ENCODE results near the gene ATP2A3.

DNA sequence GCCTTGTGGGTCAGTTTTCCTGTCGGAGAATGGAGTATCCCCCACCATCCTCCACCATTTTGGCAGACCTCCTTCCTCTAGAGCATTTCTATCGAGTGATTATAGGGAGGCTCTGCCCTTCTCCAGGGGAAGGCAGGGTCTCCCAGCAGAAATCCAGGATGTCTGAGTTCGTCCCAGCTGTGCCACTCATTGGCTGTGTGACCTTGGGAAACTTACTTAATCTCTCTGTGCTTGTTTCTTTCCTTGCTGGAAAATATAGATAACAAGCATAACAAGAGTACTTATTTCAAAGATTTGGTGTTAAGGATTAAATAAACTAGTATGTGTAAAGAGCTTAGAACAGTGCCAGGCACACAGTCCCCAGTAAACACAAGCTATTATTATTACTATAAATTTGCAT lies 14.8 kb downstream of the ATP2A3 start:
- TF ChIP-seq, protein P1, sequence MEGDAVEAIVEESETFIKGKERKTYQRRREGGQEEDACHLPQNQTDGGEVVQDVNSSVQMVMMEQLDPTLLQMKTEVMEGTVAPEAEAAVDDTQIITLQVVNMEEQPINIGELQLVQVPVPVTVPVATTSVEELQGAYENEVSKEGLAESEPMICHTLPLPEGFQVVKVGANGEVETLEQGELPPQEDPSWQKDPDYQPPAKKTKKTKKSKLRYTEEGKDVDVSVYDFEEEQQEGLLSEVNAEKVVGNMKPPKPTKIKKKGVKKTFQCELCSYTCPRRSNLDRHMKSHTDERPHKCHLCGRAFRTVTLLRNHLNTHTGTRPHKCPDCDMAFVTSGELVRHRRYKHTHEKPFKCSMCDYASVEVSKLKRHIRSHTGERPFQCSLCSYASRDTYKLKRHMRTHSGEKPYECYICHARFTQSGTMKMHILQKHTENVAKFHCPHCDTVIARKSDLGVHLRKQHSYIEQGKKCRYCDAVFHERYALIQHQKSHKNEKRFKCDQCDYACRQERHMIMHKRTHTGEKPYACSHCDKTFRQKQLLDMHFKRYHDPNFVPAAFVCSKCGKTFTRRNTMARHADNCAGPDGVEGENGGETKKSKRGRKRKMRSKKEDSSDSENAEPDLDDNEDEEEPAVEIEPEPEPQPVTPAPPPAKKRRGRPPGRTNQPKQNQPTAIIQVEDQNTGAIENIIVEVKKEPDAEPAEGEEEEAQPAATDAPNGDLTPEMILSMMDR (IDR thresholded peaks at IDR 0.05; ENCODE audit: insufficient read depth, low read length) = no peak
- no peak for TF ChIP-seq SPI1 (IDR thresholded peaks at IDR 0.05; ENCODE audit: borderline replicate concordance, low read depth)

Measured in HL-60 (cell line).